NCI-H1694 treated with DMSO at 0.1 percent for 48 hours (cell line): Measurements from ENCODE around the gene CMYA5.
"Not testable (repeated sequence)": the region's sequence is repeated elsewhere in the genome, so short reads cannot be mapped to it uniquely, and the experiment has no call there.

Source experiments
- DNase-seq: peaks from one replicate; lab custom pipeline; 2025; lab: John Stamatoyannopoulos, UW

CMYA5 gene

DNA sequence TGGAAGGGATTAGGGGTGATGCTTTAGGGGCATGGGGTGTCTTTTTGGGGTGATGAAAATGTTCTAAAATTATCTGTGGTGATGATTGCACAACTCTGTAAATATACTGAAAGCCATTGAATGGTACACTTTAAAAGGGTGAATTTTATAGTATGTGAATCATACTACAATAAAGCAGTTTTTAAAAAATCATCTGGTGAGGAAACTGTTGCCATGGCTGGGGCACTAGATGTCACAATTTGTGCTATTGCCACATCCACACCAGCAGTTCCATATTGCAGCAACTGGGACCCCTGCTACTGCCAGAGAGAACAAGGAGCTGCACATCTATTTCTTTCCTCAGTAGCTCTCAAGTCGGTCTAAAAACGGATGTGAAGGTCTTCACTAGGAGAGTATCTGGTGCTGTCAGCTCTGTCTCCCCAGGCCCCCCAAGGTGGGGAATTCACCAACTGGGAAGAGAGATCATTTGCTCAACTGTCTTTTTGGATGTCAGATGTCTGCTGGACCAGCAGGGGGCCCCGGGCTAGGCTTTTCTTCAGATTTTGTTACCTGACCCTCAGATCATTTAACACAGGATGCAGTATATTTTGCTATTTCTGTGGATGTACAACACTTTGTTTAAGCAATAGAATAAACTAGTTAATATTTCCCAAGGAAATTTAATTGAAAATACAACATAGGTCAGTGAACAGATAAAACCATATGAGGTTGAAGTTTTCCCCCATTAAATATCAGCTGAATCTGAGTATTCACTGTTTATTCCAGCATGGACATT, 13.2 kb downstream of the CMYA5 start:
- DNase-seq: no peak

DNA sequence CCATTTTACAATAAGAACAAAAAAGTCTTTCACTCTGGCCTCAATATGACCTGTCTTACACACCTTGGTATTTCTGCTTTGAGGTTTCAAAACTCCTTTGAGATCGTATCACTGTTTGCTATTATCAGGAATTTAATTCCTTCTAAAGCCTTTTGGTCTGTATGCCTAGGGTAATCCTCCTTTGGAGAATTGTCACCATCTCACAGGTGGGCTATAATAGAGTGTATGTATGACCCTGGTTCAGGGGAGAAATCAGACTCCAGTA, 13.7 kb downstream of the CMYA5 start:
- DNase-seq: no peak

GRCh38 chr5:79704553-79704952, 14.9 kb downstream of the CMYA5 start:
- no peak for DNase-seq

DNA sequence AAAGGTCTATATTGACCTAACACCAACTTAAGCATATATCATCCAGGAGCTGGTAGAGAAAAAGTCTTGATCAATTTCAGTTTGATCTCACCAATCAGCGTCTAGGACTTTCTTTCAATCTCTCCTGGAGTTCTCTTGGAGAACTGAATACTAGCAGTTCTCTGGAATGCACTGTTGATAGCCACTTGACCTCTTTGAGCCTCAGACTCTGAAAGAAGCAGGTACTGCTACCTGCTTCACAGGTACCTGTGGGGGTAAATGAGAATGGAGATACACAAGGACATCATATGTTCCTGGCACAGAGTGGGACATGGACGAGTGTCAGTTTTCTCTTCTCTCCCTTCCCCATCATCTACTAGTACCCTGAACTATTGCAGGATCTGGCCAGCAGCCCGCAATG, 16.0 kb downstream of the CMYA5 start:
- DNase-seq: no peak

- DNase-seq: not testable (repeated sequence)
Measured at GRCh38 chr5:79706317-79706716, 16.7 kb downstream of the CMYA5 start.

DNA sequence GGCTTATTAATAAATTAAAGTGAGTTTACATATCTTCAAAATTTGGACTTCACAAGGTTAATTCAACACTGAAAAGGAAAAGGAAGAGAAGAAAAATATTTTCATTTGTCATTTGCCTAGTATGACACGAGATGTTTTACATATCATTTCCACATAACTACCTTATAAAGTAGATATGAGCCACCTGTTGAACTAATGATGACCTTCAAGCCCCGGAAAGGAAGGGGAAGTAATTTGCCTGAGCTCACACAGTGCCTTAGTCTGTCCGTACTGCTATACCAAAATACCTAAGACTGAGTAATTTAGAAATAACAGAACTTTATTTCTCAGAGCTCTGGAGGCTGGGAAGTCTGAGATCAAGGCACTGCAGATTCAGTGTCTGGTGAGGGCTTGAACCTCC, 17.9 kb downstream of the CMYA5 start:
- DNase-seq: no peak

DNA sequence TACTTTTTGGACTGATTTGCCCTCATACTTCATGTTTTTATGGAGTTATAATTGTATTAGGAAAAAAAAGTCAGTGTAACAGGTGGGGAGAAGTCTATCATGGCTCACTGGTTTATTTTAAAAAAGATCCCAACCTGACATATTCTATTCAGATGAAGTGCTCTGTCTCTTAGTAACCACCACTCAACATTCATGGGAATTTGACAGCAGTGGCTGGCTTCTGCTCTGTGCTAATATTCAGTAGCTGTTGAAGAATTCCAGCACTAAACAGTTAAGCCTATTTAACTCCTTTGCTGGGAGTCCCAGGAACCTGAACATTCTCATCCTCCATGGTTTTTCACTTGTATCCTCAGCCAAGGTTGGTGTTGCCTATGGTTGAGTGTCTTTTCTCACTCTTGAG, 23.1 kb downstream of the CMYA5 start:
- DNase-seq: no peak

DNA sequence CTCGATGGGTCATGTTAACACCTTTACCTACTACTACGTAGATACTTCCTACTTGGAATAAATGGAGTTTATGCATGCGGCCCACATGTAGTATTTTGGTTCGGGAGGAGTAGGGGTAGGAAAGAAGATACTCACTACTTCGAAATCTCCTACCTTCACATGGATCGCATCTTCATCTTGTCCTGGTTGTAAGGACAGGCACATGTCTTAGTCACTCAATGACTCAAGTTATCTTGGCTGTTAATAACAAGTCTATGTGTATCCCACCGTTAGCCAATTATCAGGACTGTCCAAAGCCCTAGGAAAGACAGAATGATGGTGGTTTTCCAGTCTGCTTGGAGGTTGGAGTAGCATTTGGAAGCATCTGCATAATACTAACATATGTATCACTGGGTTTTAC, 24.1 kb downstream of the CMYA5 start:
- no peak for DNase-seq

DNA sequence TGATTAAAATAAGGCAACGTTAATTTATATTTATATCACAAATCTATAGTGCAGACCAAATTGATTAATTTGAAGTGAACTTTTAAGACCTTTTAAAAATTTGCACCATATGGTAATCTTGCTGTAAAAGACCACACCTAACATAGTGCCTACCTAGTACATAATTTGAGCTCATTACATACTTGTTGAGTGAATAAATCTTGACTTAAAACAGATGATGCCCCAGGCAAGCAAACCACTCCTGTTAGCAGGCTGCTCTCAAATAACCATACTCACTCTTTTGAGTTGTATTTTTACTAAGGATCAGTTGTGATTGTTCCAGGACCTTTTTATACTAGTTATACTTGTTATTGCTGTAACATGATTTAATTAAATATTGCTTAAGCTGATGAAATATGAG, 27.2 kb downstream of the CMYA5 start:
- no peak for DNase-seq

DNA sequence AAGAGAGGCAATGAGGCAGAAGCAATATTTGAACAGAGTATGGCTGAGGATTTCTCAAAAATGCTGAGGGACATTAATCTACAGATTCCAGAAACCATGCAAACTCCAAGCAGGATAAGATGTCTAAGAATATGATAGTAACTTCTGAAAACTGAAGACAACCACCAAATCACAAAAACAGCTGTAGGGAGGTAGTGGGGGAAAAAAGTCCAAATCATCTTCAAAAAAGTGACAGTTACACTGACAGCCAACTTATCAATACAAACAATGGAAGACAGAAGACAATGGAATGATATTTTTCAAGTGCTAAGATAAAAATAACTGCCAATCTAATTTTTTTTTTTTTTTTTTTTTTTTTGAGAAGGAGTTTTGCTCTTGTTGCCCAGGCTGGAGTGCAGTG, 30.5 kb downstream of the CMYA5 start:
- no peak for DNase-seq

- no peak for DNase-seq
Measured at GRCh38 chr5:79727451-79728355, 38.1 kb downstream of the CMYA5 start.

DNA sequence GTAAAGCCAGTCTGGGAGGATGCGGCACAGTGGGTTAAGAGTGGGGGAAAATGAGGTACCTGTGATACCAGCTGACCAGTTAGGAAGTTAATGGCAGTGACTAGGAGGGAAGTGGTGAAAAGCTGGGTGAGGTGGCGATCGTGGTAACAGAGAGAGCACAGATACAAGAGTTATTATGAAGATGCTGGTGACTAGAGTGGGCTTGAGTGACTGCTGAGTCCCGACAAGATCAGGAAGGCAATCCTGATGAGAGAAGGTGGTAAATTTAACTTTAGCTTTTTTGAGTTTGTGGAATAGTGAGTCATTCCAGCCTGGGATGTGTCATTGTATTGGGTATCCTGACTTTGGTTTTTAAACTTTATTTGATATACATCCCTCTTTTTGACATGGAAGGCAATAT, 38.8 kb downstream of the CMYA5 start:
- no peak for DNase-seq

GRCh38 chr5:79729679-79730078, 40.0 kb downstream of the CMYA5 start:
- DNase-seq: no peak

DNA sequence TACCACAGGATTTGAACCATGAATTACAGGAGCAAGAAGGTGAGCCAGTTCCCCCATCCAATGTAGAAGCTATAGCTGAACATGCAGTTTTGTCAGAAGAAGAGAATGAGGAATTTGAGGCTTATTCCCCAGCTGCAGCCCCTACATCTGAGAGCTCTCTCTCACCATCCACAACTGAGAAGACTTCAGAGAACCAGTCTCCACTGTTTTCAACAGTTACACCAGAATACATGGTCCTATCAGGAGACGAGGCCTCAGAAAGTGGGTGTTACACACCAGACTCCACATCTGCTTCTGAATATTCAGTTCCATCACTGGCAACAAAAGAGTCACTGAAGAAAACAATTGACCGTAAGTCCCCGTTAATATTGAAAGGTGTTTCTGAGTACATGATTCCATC, 40.9 kb downstream of the CMYA5 start:
- DNase-seq: no peak

DNA sequence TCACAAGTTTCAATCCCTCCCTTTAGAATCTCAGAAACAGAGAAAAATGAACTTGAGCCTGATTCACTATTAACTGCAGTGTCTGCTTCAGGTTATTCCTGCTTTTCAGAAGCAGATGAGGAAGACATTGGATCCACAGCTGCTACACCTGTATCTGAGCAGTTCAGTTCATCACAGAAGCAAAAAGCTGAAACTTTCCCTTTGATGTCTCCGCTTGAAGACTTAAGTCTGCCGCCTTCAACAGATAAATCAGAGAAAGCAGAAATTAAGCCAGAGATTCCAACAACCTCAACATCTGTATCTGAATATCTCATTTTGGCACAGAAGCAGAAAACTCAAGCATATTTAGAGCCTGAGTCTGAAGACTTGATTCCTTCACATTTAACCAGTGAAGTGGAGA, 42.1 kb downstream of the CMYA5 start:
- DNase-seq: no peak

GRCh38 chr5:79736528-79737514, 47.2 kb downstream of the CMYA5 start:
- no peak for DNase-seq

DNA sequence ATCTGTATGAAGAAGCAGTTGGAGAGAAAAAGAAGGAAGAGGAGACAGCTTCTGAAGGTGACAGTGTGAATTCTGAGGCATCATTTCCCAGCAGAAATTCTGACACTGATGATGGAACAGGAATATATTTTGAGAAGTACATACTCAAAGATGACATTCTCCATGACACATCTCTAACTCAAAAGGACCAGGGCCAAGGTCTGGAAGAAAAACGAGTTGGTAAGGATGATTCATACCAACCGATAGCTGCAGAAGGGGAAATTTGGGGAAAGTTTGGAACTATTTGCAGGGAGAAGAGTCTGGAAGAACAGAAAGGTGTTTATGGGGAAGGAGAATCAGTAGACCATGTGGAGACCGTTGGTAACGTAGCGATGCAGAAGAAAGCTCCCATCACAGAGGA, 48.7 kb downstream of the CMYA5 start:
- DNase-seq: no peak

- no peak for DNase-seq
Measured at GRCh38 chr5:79742549-79743136, 53.0 kb downstream of the CMYA5 start.

DNA sequence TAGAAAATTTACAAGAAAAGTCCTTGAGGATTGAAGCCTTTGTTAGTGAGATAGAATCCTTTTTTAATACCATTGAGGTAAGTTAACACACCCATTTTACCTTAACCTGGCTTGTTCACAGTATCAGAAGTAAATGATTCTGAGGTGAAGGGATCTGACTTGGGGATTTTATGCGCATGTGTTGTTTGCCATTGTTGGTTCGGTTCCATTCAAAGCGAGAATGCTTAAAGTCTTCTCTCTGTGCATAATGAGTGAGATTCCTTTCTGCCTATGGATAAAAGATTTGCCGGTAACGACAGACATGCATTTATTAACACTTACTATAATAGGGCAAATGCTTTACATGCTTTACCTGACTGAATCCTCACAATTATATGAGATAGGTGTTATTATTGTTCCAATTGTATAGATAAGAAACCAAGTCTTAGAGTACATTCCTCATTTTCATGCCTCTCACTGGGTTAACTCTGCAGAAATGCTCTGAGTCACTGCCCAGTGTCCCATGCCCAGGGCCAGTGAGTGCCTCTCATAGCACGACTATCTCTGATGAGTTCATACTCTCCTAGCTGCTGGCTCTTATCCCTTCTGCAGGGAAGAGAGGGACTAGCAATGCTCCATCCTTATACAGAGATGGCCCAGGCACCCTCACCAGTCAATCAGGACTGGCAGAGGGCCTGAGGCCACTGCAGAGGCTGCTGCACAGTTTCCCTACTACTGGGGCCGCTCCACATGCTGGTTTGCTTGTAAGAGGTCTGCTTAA, 54.4 kb downstream of the CMYA5 start:
- DNase-seq: no peak

- DNase-seq: no peak
Measured at GRCh38 chr5:79745255-79745654, 55.6 kb downstream of the CMYA5 start.
